Measurements from ENCODE around the gene NUDT3. TPM values are rescaled to one million over a fixed set of nuclear protein-coding genes. Genes with fewer than 3 reads are reported as not detected.

Gene NUDT3
- total and polyA plus RNA-seq, 2 experiments from 2014 or later = 12.1 to 31.1 TPM

- TF ChIP-seq CTCF (conservative IDR thresholded peaks at IDR 0.05; ENCODE audit: low read depth in 2 of 2) (no peak), JUNB (IDR thresholded peaks at IDR 0.05; ENCODE audit: unreplicated experiment) (no peak), NANOG (IDR thresholded peaks at IDR 0.05; ENCODE audit: borderline replicate concordance) (no peak)
These were observed 51.5 kb downstream of the NUDT3 start (continued) for GRCh38 chr6:34340906-34341480.

- Histone ChIP-seq H3K36me3 (ENCODE audit: insufficient read depth) (no peaks in the 10 kb centered on the region), H3K79me2 (replicated peaks; ENCODE audit: insufficient read depth) (peaks cover 41% of the 10 kb centered on the region), H3K4me1 (ENCODE audit: insufficient read depth) (peaks cover 7% of the 10 kb centered on the region; the same call in 1 of the 2 replicates), H3K27ac (ENCODE audit: low read depth) (no peak overlapping the region), H3K4me2 (no peak overlapping the region), H3F3A (replicated peaks; ENCODE audit: low read depth) (no peaks in the 10 kb centered on the region), H4K20me1 (replicated peaks; ENCODE audit: insufficient read depth) (peaks cover 5% of the 10 kb centered on the region), H2AFZ (no peak overlapping the region), H3K9me2 (ENCODE audit: insufficient read depth) (no peaks in the 10 kb centered on the region), H3K27me3 (ENCODE audit: insufficient read depth) (no peaks in the 10 kb centered on the region), H3K4me3 (no peak overlapping the region)
- TF ChIP-seq ZNF331 (CRISPR knock-in tag; IDR thresholded peaks at IDR 0.05; ENCODE audit: low read depth) (no peak), EZH2phosphoT487 (IDR thresholded peaks at IDR 0.05; ENCODE audit: unreplicated experiment) (no peak), ETS1 (IDR thresholded peaks at IDR 0.05) (no peak)
- peak overlapping the region; percentile 2; the same call in 1 of the 2 replicates for H3K27ac Mint-ChIP-seq
- H3K4me1 Mint-ChIP-seq = peaks cover 14% of the 10 kb centered on the region; the same call in 2 of the 3 replicates
- H3K36me3 Mint-ChIP-seq (ENCODE audit: low read depth) = peaks cover 4% of the 10 kb centered on the region; the same call in 1 of the 3 replicates
- DNase-seq (ENCODE audit: low spot score) (no peak), ATAC-seq (no peak)
- H3K27me3 Mint-ChIP-seq (ENCODE audit: insufficient read depth, low read depth, poor library complexity) = no peaks in the 10 kb centered on the region
- H3K9me3 Mint-ChIP-seq = no peaks in the 10 kb centered on the region
- H3K4me3 Mint-ChIP-seq = no peak overlapping the region
These were observed 52.1 kb downstream of the NUDT3 start for GRCh38 chr6:34340394-34340793.

- Mint-ChIP-seq H3K27me3 (ENCODE audit: insufficient read depth, low read depth, poor library complexity) (no peaks in the 10 kb centered on the region), H3K27ac (no peak overlapping the region), H3K36me3 (ENCODE audit: low read depth) (peaks cover 4% of the 10 kb centered on the region; the same call in 1 of the 3 replicates), H3K4me1 (peaks cover 14% of the 10 kb centered on the region; the same call in 2 of the 3 replicates), H3K4me3 (no peak overlapping the region), H3K9me3 (no peaks in the 10 kb centered on the region)
- Histone ChIP-seq H3K27me3 (ENCODE audit: insufficient read depth) (no peaks in the 10 kb centered on the region), H2AFZ (no peak overlapping the region), H3K4me1 (ENCODE audit: insufficient read depth) (peaks cover 7% of the 10 kb centered on the region; the same call in 1 of the 2 replicates), H3F3A (replicated peaks; ENCODE audit: low read depth) (no peaks in the 10 kb centered on the region), H4K20me1 (replicated peaks; ENCODE audit: insufficient read depth) (peaks cover 5% of the 10 kb centered on the region), H3K79me2 (replicated peaks; ENCODE audit: insufficient read depth) (peaks cover 39% of the 10 kb centered on the region), H3K27ac (ENCODE audit: low read depth) (no peak overlapping the region), H3K36me3 (ENCODE audit: insufficient read depth) (no peaks in the 10 kb centered on the region), H3K4me2 (no peak overlapping the region), H3K4me3 (no peak overlapping the region), H3K9me2 (ENCODE audit: insufficient read depth) (no peaks in the 10 kb centered on the region)
- no peak for DNase-seq (ENCODE audit: low spot score)
- no peak for ATAC-seq
- no peak for TF ChIP-seq NANOG (IDR thresholded peaks at IDR 0.05; ENCODE audit: borderline replicate concordance)
- no peak for TF ChIP-seq STAT1 (IDR thresholded peaks at IDR 0.05; ENCODE audit: unreplicated experiment)
- TF ChIP-seq ZNF114 (CRISPR knock-in tag; IDR thresholded peaks at IDR 0.05) = no peak
- no peak for TF ChIP-seq CREB1 (CRISPR knock-in tag; IDR thresholded peaks at IDR 0.05; ENCODE audit: low read depth)
- TF ChIP-seq ETS1 (IDR thresholded peaks at IDR 0.05) = no peak
- TF ChIP-seq ZNF331 (CRISPR knock-in tag; IDR thresholded peaks at IDR 0.05; ENCODE audit: low read depth) = no peak
- no peak for TF ChIP-seq POLR2AphosphoS5 (IDR thresholded peaks at IDR 0.05; ENCODE audit: low read depth)
- TF ChIP-seq EZH2phosphoT487 (IDR thresholded peaks at IDR 0.05; ENCODE audit: unreplicated experiment) = no peak
- TF ChIP-seq CTCF (conservative IDR thresholded peaks at IDR 0.05; ENCODE audit: low read depth in 2 of 2) = no peak
- TF ChIP-seq REST (IDR thresholded peaks at IDR 0.05; ENCODE audit: unreplicated experiment) = no peak
These were observed 52.5 kb downstream of the NUDT3 start for GRCh38 chr6:34339971-34340370.
